H1 (cell line): ENCODE data around the gene C11orf54. TPM values are rescaled to one million over a fixed set of nuclear protein-coding genes. Genes with fewer than 3 reads are reported as not detected.

ENCODE experiments used
- CEBPB ChIP-seq: IDR thresholded peaks from 2 replicates; pipeline ENCODE4 v1.6.1; 2012; ENCODE audit warnings: low read depth, low read length
- CHD7 ChIP-seq: fragments of 300-600 bp; sonication (generic); IDR thresholded peaks from 2 replicates; pipeline ENCODE4 v1.7.1; 2012; ENCODE audit warnings: low read length, moderate library complexity, mild to moderate bottlenecking, inconsistent platforms; ENCODE audit not compliant: insufficient replicate concordance
- EZH2 ChIP-seq: fragments of 200-600 bp; sonication (generic); IDR thresholded peaks from 2 replicates; pipeline ENCODE4 v1.7.1; 2012; ENCODE audit warnings: low read depth, mild to moderate bottlenecking, moderate library complexity, low read length, inconsistent platforms; ENCODE audit not compliant: severe bottlenecking
- GTF2F1 ChIP-seq: IDR thresholded peaks from 2 replicates; pipeline ENCODE4 v1.6.1; 2012; ENCODE audit warnings: low read depth, low read length, improper control_type of control experiment, borderline replicate concordance
- POLR2A ChIP-seq, 2 experiments: IDR thresholded peaks; 1 replicate in 1 of 2; 2 replicates in 1 of 2; pipeline ENCODE4 v1.6.1; 2011; ENCODE audit warnings: low read depth in 2 of 2, low read length in 2 of 2, mild to moderate bottlenecking in 2 of 2; ENCODE audit errors: control extremely low read depth in 1 of 2
- RAD21 ChIP-seq, 2 experiments: IDR thresholded peaks in 1 of 2; conservative IDR thresholded peaks in 1 of 2; 2 replicates each; pipeline ENCODE4 v1.6.1; 2011; ENCODE audit warnings: low read depth in 2 of 2, low read length in 2 of 2, improper control_type of control experiment in 1 of 2, inconsistent platforms in 1 of 2, mild to moderate bottlenecking in 1 of 2, moderate library complexity in 1 of 2
- SIN3A ChIP-seq, 2 experiments: IDR thresholded peaks in 1 of 2; conservative IDR thresholded peaks in 1 of 2; 2 replicates each; pipeline ENCODE4 v1.6.1; 2011 to 2012; ENCODE audit warnings: low read length in 2 of 2, improper control_type of control experiment in 1 of 2, low read depth in 1 of 2, mild to moderate bottlenecking in 1 of 2
- SP1 ChIP-seq: IDR thresholded peaks from 2 replicates; pipeline ENCODE4 v1.6.1; 2011; ENCODE audit warnings: low read depth, low read length
- TBP ChIP-seq: IDR thresholded peaks from 2 replicates; pipeline ENCODE4 v1.6.1; 2011; ENCODE audit warnings: low read depth, low read length, improper control_type of control experiment
- YY1 ChIP-seq: IDR thresholded peaks from 2 replicates; pipeline ENCODE4 v1.6.1; 2011; ENCODE audit warnings: low read depth, mild to moderate bottlenecking, low read length
- polyA plus RNA-seq, 7 experiments: library from polyadenylated mRNA; depleted of rRNA in 3 of 7; stranded (reverse) in 5 of 7; unstranded in 2 of 7; fragments of >200 nt in 5 of 7; fragments of 200-250 nt in 2 of 7; gene quantifications; 1 replicate in 5 of 7; 2 replicates in 1 of 7; 4 replicates in 1 of 7; pipeline versions ENCODE4 v1.2.1 to v1.2.3, GENCODE V29; 2011 to 2013; ENCODE audit warnings: missing spikeins in 2 of 7, mixed read lengths in 2 of 7
- total RNA-seq: library from RNA; stranded (reverse); fragmentation: NEBNext Ultra II Directional; extraction: Animal tissue kit (Norgen Biotek cat#: 25700); gene quantifications from 2 replicates; pipeline ENCODE4 v1.2.1, GENCODE V29; 2021

C11orf54 gene
- total and polyA plus RNA-seq, 2 of the 8 experiments (the other 6 are each of a cell fraction or from before 2014, with no cell fraction given), result 14.7 to 24.5 TPM

- no peak for TF ChIP-seq CHD7
- peak; percentile 97 for TF ChIP-seq GTF2F1
- peak; percentile 91 for TF ChIP-seq YY1
- TF ChIP-seq CEBPB, result no peak
- TF ChIP-seq SP1, result 0 out of 2 replicates have a peak, but pooled peaks have one; percentile 7
- no peak for TF ChIP-seq RAD21 (IDR thresholded peaks at IDR 0.05 in 1 of 2, conservative IDR thresholded peaks at IDR 0.05 in 1 of 2; ENCODE audit: low read depth in 2 of 2, low read length in 2 of 2)
- no peak for TF ChIP-seq EZH2
- TF ChIP-seq TBP, result peak; percentile 98
- TF ChIP-seq SIN3A (conservative IDR thresholded peaks at IDR 0.05 in 1 of 2, IDR thresholded peaks at IDR 0.05 in 1 of 2; ENCODE audit: low read depth in 1 of 2, low read length in 2 of 2), result 0 out of 4 replicates have a peak, but pooled peaks of 1 of the 2 experiments have one; percentile 46
- peak; percentile 92 to 99 for TF ChIP-seq POLR2A (IDR thresholded peaks at IDR 0.05; ENCODE audit: control extremely low read depth in 1 of 2, low read depth in 2 of 2, low read length in 2 of 2)
Measured at GRCh38 chr11:93741094-93741881, at the start of gene C11orf54, which contains the start of gene TAF1D (continued).
